HG02852 (cell line): ENCODE data around the gene BCLAF1.

Experiments
- ATAC-seq: cut with Tn5 transposase; IDR thresholded peaks from one replicate; pipeline ENCODE4 v1.9.1; 2021; ENCODE audit warnings: mild to moderate bottlenecking, moderate library complexity; ENCODE audit not compliant: unreplicated experiment

The BCLAF1 gene

DNA sequence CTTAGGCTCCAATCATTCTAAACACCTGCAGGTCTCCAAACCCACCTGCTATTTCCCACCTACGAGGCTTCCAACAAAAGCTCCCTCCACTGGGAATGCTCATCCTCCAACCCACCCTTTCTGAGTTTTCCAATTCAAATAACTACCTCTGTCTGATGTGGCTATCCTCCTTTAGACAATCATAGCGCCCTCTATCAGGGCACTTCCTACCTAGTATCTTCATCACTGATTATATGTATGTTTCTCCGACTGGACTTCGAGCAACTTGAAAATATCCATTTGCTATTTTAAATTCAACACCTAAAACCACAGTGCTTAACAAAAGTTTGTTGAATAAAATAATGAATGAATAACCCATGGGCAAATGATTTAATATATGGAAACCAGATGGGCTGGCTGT is 80.9 kb downstream of the BCLAF1 start:
- no peak for ATAC-seq
